ENCODE data around the gene NKRF.

The NKRF gene

GRCh38 chrX:119570351-119570835 is 35.8 kb downstream of the NKRF start:
- DNase-seq (ENCODE audit: low read depth) = no peak
- no peak overlapping the region for H3K4me3 ChIP-seq (ENCODE audit: low read depth, low read length)
- TF ChIP-seq, protein P1, sequence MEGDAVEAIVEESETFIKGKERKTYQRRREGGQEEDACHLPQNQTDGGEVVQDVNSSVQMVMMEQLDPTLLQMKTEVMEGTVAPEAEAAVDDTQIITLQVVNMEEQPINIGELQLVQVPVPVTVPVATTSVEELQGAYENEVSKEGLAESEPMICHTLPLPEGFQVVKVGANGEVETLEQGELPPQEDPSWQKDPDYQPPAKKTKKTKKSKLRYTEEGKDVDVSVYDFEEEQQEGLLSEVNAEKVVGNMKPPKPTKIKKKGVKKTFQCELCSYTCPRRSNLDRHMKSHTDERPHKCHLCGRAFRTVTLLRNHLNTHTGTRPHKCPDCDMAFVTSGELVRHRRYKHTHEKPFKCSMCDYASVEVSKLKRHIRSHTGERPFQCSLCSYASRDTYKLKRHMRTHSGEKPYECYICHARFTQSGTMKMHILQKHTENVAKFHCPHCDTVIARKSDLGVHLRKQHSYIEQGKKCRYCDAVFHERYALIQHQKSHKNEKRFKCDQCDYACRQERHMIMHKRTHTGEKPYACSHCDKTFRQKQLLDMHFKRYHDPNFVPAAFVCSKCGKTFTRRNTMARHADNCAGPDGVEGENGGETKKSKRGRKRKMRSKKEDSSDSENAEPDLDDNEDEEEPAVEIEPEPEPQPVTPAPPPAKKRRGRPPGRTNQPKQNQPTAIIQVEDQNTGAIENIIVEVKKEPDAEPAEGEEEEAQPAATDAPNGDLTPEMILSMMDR (IDR thresholded peaks at IDR 0.05; ENCODE audit: control insufficient read depth, extremely low read depth, insufficient read depth) = no peak

- H3K4me3 ChIP-seq (ENCODE audit: low read depth, low read length) = peak within 1 kb of the TSS; percentile 84
- peak; percentile 88 for DNase-seq (ENCODE audit: low read depth)
- TF ChIP-seq, protein P1 (IDR thresholded peaks at IDR 0.05; ENCODE audit: control insufficient read depth, extremely low read depth, insufficient read depth) = no peak
Measured at GRCh38 chrX:119565107-119565663, 41.0 kb downstream of the NKRF start, which contains the start of gene STEEP1. Gene STEEP1, minus strand, starts transcription at chrX:119565409. Its CDS starts 54 bp downstream, at chrX:119565355.

DNA sequence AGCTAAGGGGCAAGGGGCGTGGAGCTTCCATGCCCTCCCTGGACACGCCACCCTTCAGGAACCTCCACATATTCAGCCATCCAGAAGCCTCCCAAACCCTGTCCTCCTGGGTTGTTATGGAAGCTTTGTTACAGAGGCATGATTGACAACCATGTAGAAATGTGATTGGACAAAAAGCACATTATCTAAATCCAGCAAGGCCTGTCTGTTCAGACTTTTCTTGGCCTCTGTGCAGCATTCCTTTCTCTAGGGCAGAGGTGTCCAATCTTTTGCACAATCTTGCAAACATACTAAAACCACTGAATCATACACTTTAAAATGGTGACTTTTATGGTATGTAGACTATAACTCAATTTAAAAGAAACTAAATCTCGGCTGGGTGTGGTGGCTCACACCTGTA is 53.7 kb downstream of the NKRF start:
- no peak overlapping the region for H3K4me3 ChIP-seq (ENCODE audit: low read depth, low read length)
- TF ChIP-seq, protein P1 (IDR thresholded peaks at IDR 0.05; ENCODE audit: control insufficient read depth, extremely low read depth, insufficient read depth) = no peak
- DNase-seq (ENCODE audit: low read depth) = no peak

- TF ChIP-seq, protein P1 (IDR thresholded peaks at IDR 0.05; ENCODE audit: control insufficient read depth, extremely low read depth, insufficient read depth) = no peak
- no peak for DNase-seq (ENCODE audit: low read depth)
- H3K4me3 ChIP-seq (ENCODE audit: low read depth, low read length) = no peak overlapping the region
Measured at GRCh38 chrX:119549327-119550016, 56.8 kb downstream of the NKRF start.

GRCh38 chrX:119541188-119541587 is 65.0 kb downstream of the NKRF start:
- no peak overlapping the region for H3K4me3 ChIP-seq (ENCODE audit: low read depth, low read length)
- no peak for DNase-seq (ENCODE audit: low read depth)
- TF ChIP-seq, protein P1 (IDR thresholded peaks at IDR 0.05; ENCODE audit: control insufficient read depth, extremely low read depth, insufficient read depth) = no peak

DNA sequence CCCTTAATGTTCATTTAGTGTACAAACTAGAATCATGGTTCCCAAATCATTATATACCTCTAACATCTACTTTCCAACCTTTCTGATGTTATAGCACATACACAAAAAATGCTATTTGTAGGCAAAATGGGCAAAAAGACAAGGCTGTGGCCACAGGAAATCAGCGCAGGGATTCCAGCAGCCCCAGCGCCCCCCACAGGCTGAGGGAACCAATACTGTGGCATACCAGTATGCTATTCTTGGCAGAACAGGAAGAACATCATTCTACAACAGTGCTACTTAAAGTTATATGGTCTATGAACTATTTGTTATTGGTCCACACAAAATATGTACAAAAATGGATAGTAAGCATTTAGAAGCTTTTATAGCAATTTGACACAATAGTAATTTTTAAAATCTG is 66.4 kb downstream of the NKRF start:
- H3K4me3 ChIP-seq (ENCODE audit: low read depth, low read length) = no peak overlapping the region
- TF ChIP-seq, protein P1 (IDR thresholded peaks at IDR 0.05; ENCODE audit: control insufficient read depth, extremely low read depth, insufficient read depth) = no peak
- no peak for DNase-seq (ENCODE audit: low read depth)

All from LNCaP clone FGC (cell line).